Thyroid gland (tissue), 4 donors: ENCODE results near the gene SHC4. TPM values are rescaled to one million over a fixed set of nuclear protein-coding genes. Genes with fewer than 3 reads are reported as not detected.

Experiments
- DNase-seq, 2 donors: peaks; one replicate each; pipeline ENCODE4 v3.0.0-alpha.2; 2019
- H3K27ac ChIP-seq, 3 donors: fragments of 200-600 bp; sonication (generic); 1 replicate in 2 of 3; 2 replicates in 1 of 3; pipeline ENCODE4 v1.5.1; 2016 to 2019; ENCODE audit warnings: mild to moderate bottlenecking in 1 of 3, moderate library complexity in 1 of 3
- H3K27me3 ChIP-seq: fragments of 200-600 bp; sonication (generic); one replicate; pipeline ENCODE4 v1.5.1; 2019
- H3K36me3 ChIP-seq, 2 donors: fragments of 200-600 bp; sonication (generic); one replicate each; pipeline ENCODE4 v1.5.1; 2016 to 2019
- H3K4me1 ChIP-seq, 2 donors: fragments of 200-600 bp; sonication (generic); one replicate each; pipeline ENCODE4 v1.5.1; 2017 to 2019
- H3K4me3 ChIP-seq, 3 donors: fragments of 200-600 bp; sonication (generic); replicated peaks in 1 of 3; 1 replicate in 2 of 3; 2 replicates in 1 of 3; pipeline ENCODE4 v1.5.1; 2016; ENCODE audit warnings: mild to moderate bottlenecking in 1 of 3
- H3K9me3 ChIP-seq: fragments of 200-600 bp; sonication (generic); one replicate; pipeline ENCODE4 v1.5.1; 2017
- CTCF ChIP-seq, 6 experiments: fragments of 200-600 bp in 3 of 6; fragments of 450-650 bp in 3 of 6; sonication (generic) in 3 of 6; IDR thresholded peaks; one replicate each; pipeline ENCODE4 v1.5.1; 2016 to 2019; ENCODE audit warnings: antibody characterized with exemption in 6 of 6, mild to moderate bottlenecking in 2 of 6, inconsistent platforms in 1 of 6, moderate library complexity in 1 of 6
- POLR2A ChIP-seq, 2 donors: fragments of 450-650 bp; IDR thresholded peaks; one replicate each; pipeline ENCODE4 v1.6.1; 2017; ENCODE audit warnings: antibody characterized with exemption in 2 of 2, mild to moderate bottlenecking in 2 of 2, moderate library complexity in 1 of 2
- WGBS, 2 donors: methylation state at CpG; one replicate each; pipeline ENCODE4 v1.1.5; 2017; 5-methylcytosine and 5-hydroxymethylcytosine counted together
- intact Hi-C: fragments of 100-400 bp; cut with DNase I; formaldehyde crosslinking; loops from one replicate; pipeline ENCODE4 v1.15.1; 2023
- total RNA-seq, 4 donors: library from RNA; depleted of rRNA; stranded (reverse); fragments of >200 nt; gene quantifications; one replicate each; pipeline ENCODE4 v1.2.3, GENCODE V29; 2016

SHC4 gene
- total RNA-seq, 4 donors from 2014 or later = 0.13 to 1.1 (median 0.49) TPM

- Histone ChIP-seq H3K27me3 (no peaks in the 10 kb centered on the region), H3K27ac (no peak overlapping the region), H3K4me1 (no peaks in the 10 kb centered on the region), H3K9me3 (no peaks in the 10 kb centered on the region), H3K4me3 (no peak overlapping the region), H3K36me3 (no peaks in the 10 kb centered on the region)
- TF ChIP-seq POLR2A (IDR thresholded peaks at IDR 0.05) = no peak
- no peak for TF ChIP-seq CTCF (IDR thresholded peaks at IDR 0.05)
- intact Hi-C loops = no loop called here
- no peak for DNase-seq
These were observed 131.1 kb downstream of the SHC4 start for GRCh38 chr15:48832648-48833047.

GRCh38 chr15:48828906-48829305 is 134.8 kb downstream of the SHC4 start:
- Histone ChIP-seq H3K9me3 (no peaks in the 10 kb centered on the region), H3K36me3 (no peaks in the 10 kb centered on the region), H3K27me3 (no peaks in the 10 kb centered on the region), H3K4me3 (no peak overlapping the region), H3K4me1 (no peaks in the 10 kb centered on the region), H3K27ac (no peak overlapping the region)
- intact Hi-C loops = no loop called here
- DNase-seq = no peak
- no peak for TF ChIP-seq POLR2A (IDR thresholded peaks at IDR 0.05)
- TF ChIP-seq CTCF (IDR thresholded peaks at IDR 0.05) = no peak

GRCh38 chr15:48828471-48828870 is 135.2 kb downstream of the SHC4 start:
- WGBS, 2 donors = 82 to 90% methylated on average over 4 of the region's 4 CpGs

GRCh38 chr15:48825075-48825474 is 138.6 kb downstream of the SHC4 start:
- H3K27ac ChIP-seq = no peak overlapping the region
- no peaks in the 10 kb centered on the region for H3K4me1 ChIP-seq
- H3K4me3 ChIP-seq = no peak overlapping the region
- DNase-seq = no peak
- intact Hi-C loops = no loop called here
- H3K27me3 ChIP-seq = no peaks in the 10 kb centered on the region
- WGBS, 2 donors = 89 to 97% methylated on average over 1 of the region's 1 CpG
- H3K9me3 ChIP-seq = no peaks in the 10 kb centered on the region
- TF ChIP-seq POLR2A (IDR thresholded peaks at IDR 0.05) = no peak
- TF ChIP-seq CTCF (IDR thresholded peaks at IDR 0.05) = no peak
- no peaks in the 10 kb centered on the region for H3K36me3 ChIP-seq

More at GRCh38 chr15:48828471-48828870, 135.2 kb downstream of the SHC4 start:
- Histone ChIP-seq H3K9me3 (no peaks in the 10 kb centered on the region), H3K4me3 (no peak overlapping the region), H3K27me3 (no peaks in the 10 kb centered on the region), H3K36me3 (no peaks in the 10 kb centered on the region), H3K27ac (no peak overlapping the region), H3K4me1 (no peaks in the 10 kb centered on the region)
- TF ChIP-seq POLR2A (IDR thresholded peaks at IDR 0.05) (no peak), CTCF (IDR thresholded peaks at IDR 0.05) (no peak)
- intact Hi-C loops = no loop called here
- no peak for DNase-seq

GRCh38 chr15:48823706-48824105 is 140.0 kb downstream of the SHC4 start:
- DNase-seq = no peak
- no peak for TF ChIP-seq CTCF (IDR thresholded peaks at IDR 0.05)
- TF ChIP-seq POLR2A (IDR thresholded peaks at IDR 0.05) = no peak

More at GRCh38 chr15:48823706-48824105, 140.0 kb downstream of the SHC4 start:
- Histone ChIP-seq H3K27ac (no peak overlapping the region), H3K9me3 (no peaks in the 10 kb centered on the region), H3K4me1 (no peaks in the 10 kb centered on the region), H3K4me3 (no peak overlapping the region), H3K27me3 (no peaks in the 10 kb centered on the region), H3K36me3 (no peaks in the 10 kb centered on the region)
- WGBS, 2 donors = 79 to 80% methylated on average over 1 of the region's 1 CpG
- intact Hi-C loops = no loop called here
